Measurements from ENCODE around the gene CCDC85B. TPM values are rescaled to one million over a fixed set of nuclear protein-coding genes. Genes with fewer than 3 reads are reported as not detected.

CCDC85B gene
- polyA plus RNA-seq, 3 donors = 20.8 to 35.2 (median 24.4) TPM

DNA sequence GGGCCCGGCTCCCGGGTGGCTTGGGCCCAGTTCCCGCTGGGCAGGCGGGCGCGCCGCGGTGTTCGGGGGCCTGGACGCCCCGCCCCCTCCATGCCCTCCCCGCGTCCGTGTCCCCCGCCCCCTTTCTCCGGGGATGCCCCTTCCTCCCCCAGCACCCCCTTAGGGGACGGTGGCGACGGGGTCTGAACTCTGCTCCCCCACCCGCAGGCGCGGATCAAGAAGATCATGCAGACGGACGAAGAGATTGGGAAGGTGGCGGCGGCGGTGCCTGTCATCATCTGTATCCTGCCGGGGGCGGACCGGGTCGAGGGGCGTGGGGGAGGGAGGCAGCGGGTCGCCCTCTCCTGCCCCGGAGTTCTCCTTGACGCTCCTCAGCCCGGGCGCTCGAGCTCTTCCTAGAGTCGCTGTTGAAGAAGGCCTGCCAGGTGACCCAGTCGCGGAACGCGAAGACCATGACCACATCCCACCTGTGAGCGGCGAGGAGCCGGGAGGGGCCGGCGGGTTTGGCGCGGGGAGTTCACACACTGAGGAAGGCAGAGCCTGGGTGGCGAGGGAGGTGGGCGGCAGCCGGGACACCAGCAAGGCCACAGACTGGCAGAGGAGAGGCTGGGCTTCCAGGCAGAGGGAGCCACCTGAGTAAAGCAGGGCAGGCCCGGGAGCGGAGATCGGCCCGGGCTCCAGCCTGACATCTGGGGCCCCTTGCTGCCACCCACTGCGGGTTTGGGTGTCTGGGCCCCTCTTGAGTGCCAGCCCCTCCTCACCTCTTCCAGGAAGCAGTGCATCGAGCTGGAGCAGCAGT, 29.3 kb downstream of the CCDC85B start:
- peak overlapping the region in 6 of 7 donors; percentile 61 to 90 (median 81) for H3K27ac Mint-ChIP-seq
- peak overlapping the region; percentile 74 to 93 (median 91) for H3K4me3 ChIP-seq (replicated peaks in 1 of 3; ENCODE audit: low read depth in 2 of 3, low read length in 3 of 3)
- H3K36me3 ChIP-seq (replicated peaks in 1 of 2; ENCODE audit: control insufficient read depth in 1 of 2, insufficient read depth in 2 of 2, low read length in 2 of 2) = peaks cover 12 to 26% of the 10 kb centered on the region in 2 donors
- peaks cover 9% of the 10 kb centered on the region for H4K20me1 ChIP-seq (ENCODE audit: insufficient read depth, low read length)
- no peak for TF ChIP-seq CTCF (IDR thresholded peaks at IDR 0.05)
- peak overlapping the region; percentile 89 to 95 for H3K4me3 Mint-ChIP-seq
- H3K79me2 ChIP-seq (ENCODE audit: insufficient read depth, low read length) = peaks cover 38% of the 10 kb centered on the region
- H3K27me3 Mint-ChIP-seq (ENCODE audit: low read depth in 3 of 3) = peaks cover 0 to 2% (median 0%) of the 10 kb centered on the region in 3 donors
- H3K36me3 Mint-ChIP-seq = peaks cover 30 to 35% of the 10 kb centered on the region in 2 donors
- WGBS (ENCODE audit: insufficient coverage) = under 1% methylated on average over 42 of the region's 60 CpGs
- intact Hi-C loops (cut with micrococcal nuclease) = loop anchor here (1.0 to 5.0 kb wide), 4 partner anchors 19 to 43 kb away; partner anchors contain the start of genes SART1 (in 2 of the 2), FIBP (in 1 of the 2) and FOSL1 (in 1 of the 2)
- no peak for DNase-seq
- no peaks in the 10 kb centered on the region for H3K27me3 ChIP-seq (ENCODE audit: control insufficient read depth in 2 of 2, insufficient read depth in 2 of 2, low read length in 2 of 2)
- H3K4me2 ChIP-seq (replicated peaks; ENCODE audit: extremely low read depth, low read length, poor library complexity, severe bottlenecking) = peak overlapping the region; percentile 94
- H3K4me1 Mint-ChIP-seq = peaks cover 51% of the 10 kb centered on the region
- H2AFZ ChIP-seq (ENCODE audit: insufficient read depth, low read depth, low read length, poor library complexity, severe bottlenecking) = peak overlapping the region; percentile 82
- H3K27ac ChIP-seq (ENCODE audit: low read depth in 1 of 2, low read length in 2 of 2) = peak overlapping the region in 1 of 2 donors; percentile 78
- peak overlapping the region; percentile 77 for H3K9ac ChIP-seq (ENCODE audit: insufficient read depth, low read length, poor library complexity, severe bottlenecking)
- H3K9me3 ChIP-seq (replicated peaks in 1 of 2; ENCODE audit: control insufficient read depth in 1 of 2, insufficient read depth in 1 of 2, low read length in 2 of 2) = no peaks in the 10 kb centered on the region
- H3K9me3 Mint-ChIP-seq = no peaks in the 10 kb centered on the region
- peaks cover 51 to 59% of the 10 kb centered on the region in 2 donors for H3K4me1 ChIP-seq (ENCODE audit: control insufficient read depth in 1 of 2, insufficient read depth in 2 of 2, low read length in 2 of 2)

DNA sequence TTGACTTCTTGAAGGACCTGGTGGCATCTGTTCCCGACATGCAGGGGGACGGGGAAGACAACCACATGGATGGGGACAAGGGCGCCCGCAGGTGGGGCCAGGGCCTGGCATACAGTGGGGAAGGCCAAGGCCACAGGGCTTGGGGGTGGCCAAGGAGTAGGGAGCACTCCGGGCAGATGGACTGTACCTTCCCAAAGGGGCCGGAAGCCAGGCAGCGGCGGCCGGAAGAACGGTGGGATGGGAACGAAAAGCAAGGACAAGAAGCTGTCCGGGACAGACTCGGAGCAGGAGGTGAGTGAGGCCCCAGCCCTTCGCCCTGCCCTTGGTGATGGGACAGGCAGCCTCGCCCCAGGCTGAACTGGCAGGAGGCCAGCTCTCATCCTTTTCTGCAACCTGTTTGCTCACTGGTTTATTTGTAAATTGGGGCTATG, 29.9 kb downstream of the CCDC85B start:
- Histone ChIP-seq H3K4me2 (replicated peaks; ENCODE audit: extremely low read depth, low read length, poor library complexity, severe bottlenecking) (peak overlapping the region; percentile 94), H3K27me3 (ENCODE audit: control insufficient read depth in 2 of 2, insufficient read depth in 2 of 2, low read length in 2 of 2) (no peaks in the 10 kb centered on the region), H3K9ac (ENCODE audit: insufficient read depth, low read length, poor library complexity, severe bottlenecking) (peak overlapping the region; percentile 77), H3K36me3 (replicated peaks in 1 of 2; ENCODE audit: control insufficient read depth in 1 of 2, insufficient read depth in 2 of 2, low read length in 2 of 2) (peaks cover 12 to 28% of the 10 kb centered on the region in 2 donors), H3K9me3 (replicated peaks in 1 of 2; ENCODE audit: control insufficient read depth in 1 of 2, insufficient read depth in 1 of 2, low read length in 2 of 2) (no peaks in the 10 kb centered on the region), H4K20me1 (ENCODE audit: insufficient read depth, low read length) (peaks cover 2% of the 10 kb centered on the region), H3K4me3 (replicated peaks in 1 of 3; ENCODE audit: low read depth in 2 of 3, low read length in 3 of 3) (peak overlapping the region; percentile 74 to 93 (median 91)), H2AFZ (ENCODE audit: insufficient read depth, low read depth, low read length, poor library complexity, severe bottlenecking) (no peak overlapping the region), H3K79me2 (ENCODE audit: insufficient read depth, low read length) (peaks cover 38% of the 10 kb centered on the region), H3K4me1 (ENCODE audit: control insufficient read depth in 1 of 2, insufficient read depth in 2 of 2, low read length in 2 of 2) (peaks cover 45 to 53% of the 10 kb centered on the region in 2 donors), H3K27ac (ENCODE audit: low read depth in 1 of 2, low read length in 2 of 2) (no peak overlapping the region)
- peaks cover 0 to 2% (median 0%) of the 10 kb centered on the region in 3 donors for H3K27me3 Mint-ChIP-seq (ENCODE audit: low read depth in 3 of 3)
- H3K27ac Mint-ChIP-seq = peak overlapping the region in 1 of 7 donors; percentile 61
- intact Hi-C loops (cut with micrococcal nuclease) = loop anchor here in 1 of 2 donors (5.0 kb wide), 2 partner anchors 33 to 42 kb away; partner anchors contain the start of genes FIBP and SART1
- 64% methylated on average over 11 of the region's 15 CpGs for whole genome bisulfite sequencing (ENCODE audit: insufficient coverage)
- H3K36me3 Mint-ChIP-seq = peaks cover 32 to 36% of the 10 kb centered on the region in 2 donors
- H3K9me3 Mint-ChIP-seq = no peaks in the 10 kb centered on the region
- peaks cover 45% of the 10 kb centered on the region for H3K4me1 Mint-ChIP-seq
- no peak for DNase-seq
- TF ChIP-seq CTCF (IDR thresholded peaks at IDR 0.05) = no peak
- peak overlapping the region; percentile 89 to 95 for H3K4me3 Mint-ChIP-seq
